Activated CD8-positive, alpha-beta memory T cell treated with anti-CD3 and anti-CD28 coated beads for 24 hours (primary cell): Measurements from ENCODE around the gene DSCAM.

Experiments used
- DNase-seq: peaks from one replicate; pipeline ENCODE4 v3.0.0-alpha.2; 2020

Gene DSCAM

GRCh38 chr21:40835184-40835694, 11.7 kb downstream of the DSCAM start:
- DNase-seq: no peak

GRCh38 chr21:40833184-40833583, 13.8 kb downstream of the DSCAM start:
- no peak for DNase-seq

GRCh38 chr21:40832316-40832715, 14.6 kb downstream of the DSCAM start:
- no peak for DNase-seq

GRCh38 chr21:40830836-40831235, 16.1 kb downstream of the DSCAM start:
- DNase-seq: no peak

- DNase-seq: no peak
Observed at GRCh38 chr21:40829791-40830190, 17.2 kb downstream of the DSCAM start.

GRCh38 chr21:40829308-40829707, 17.6 kb downstream of the DSCAM start:
- no peak for DNase-seq

GRCh38 chr21:40827509-40827908, 19.4 kb downstream of the DSCAM start:
- no peak for DNase-seq

- no peak for DNase-seq
Observed at GRCh38 chr21:40819071-40819900, 27.7 kb downstream of the DSCAM start.

- DNase-seq: no peak
Observed at GRCh38 chr21:40813918-40814317, 33.0 kb downstream of the DSCAM start.

- DNase-seq: no peak
Observed at GRCh38 chr21:40809673-40810197, 37.2 kb downstream of the DSCAM start.

- no peak for DNase-seq
Observed at GRCh38 chr21:40803101-40803500, 43.9 kb downstream of the DSCAM start.

- DNase-seq: no peak
Observed at GRCh38 chr21:40800126-40800525, 46.8 kb downstream of the DSCAM start.

- DNase-seq: no peak
Observed at GRCh38 chr21:40797891-40798290, 49.1 kb downstream of the DSCAM start.

GRCh38 chr21:40797410-40797809, 49.5 kb downstream of the DSCAM start:
- DNase-seq: no peak

- DNase-seq: no peak
Observed at GRCh38 chr21:40796464-40796863, 50.5 kb downstream of the DSCAM start.

- DNase-seq: no peak
Observed at GRCh38 chr21:40795313-40795712, 51.6 kb downstream of the DSCAM start.

- DNase-seq: no peak
Observed at GRCh38 chr21:40792691-40793456, 54.1 kb downstream of the DSCAM start.

GRCh38 chr21:40788635-40789034, 58.3 kb downstream of the DSCAM start:
- no peak for DNase-seq

- no peak for DNase-seq
Observed at GRCh38 chr21:40783404-40783803, 63.6 kb downstream of the DSCAM start.

GRCh38 chr21:40770435-40771055, 76.4 kb downstream of the DSCAM start:
- no peak for DNase-seq

- DNase-seq: no peak
Observed at GRCh38 chr21:40769231-40769630, 77.7 kb downstream of the DSCAM start.

GRCh38 chr21:40768056-40768455, 78.9 kb downstream of the DSCAM start:
- DNase-seq: no peak

- no peak for DNase-seq
Observed at GRCh38 chr21:40766381-40766780, 80.6 kb downstream of the DSCAM start.
